Activated T-helper 2 cell treated with anti-CD3 and anti-CD28 coated beads, Interferon-gamma antibody, Interleukin-2, Interleukin-4, amounts not matched to agents 10 μg/mL and 5 μg/mL and 100 μg/mL, durations not matched to agents 14 hours and 24 hours and 36 hours (primary cell): ENCODE results near the gene POSTN. TPM values are rescaled to one million over a fixed set of nuclear protein-coding genes. Genes with fewer than 3 reads are reported as not detected.

Experiments
- DNase-seq: peaks from one replicate; pipeline ENCODE4 v3.0.0; 2021; ENCODE audit warnings: low spot score
- H3K27ac Mint-ChIP-seq: one replicate; pipeline ENCODE4 v1.8.0; 2021; ENCODE audit warnings: mixed read lengths
- H3K27me3 Mint-ChIP-seq: one replicate; pipeline ENCODE4 v1.8.0; 2021; ENCODE audit warnings: low read depth, mixed read lengths
- H3K36me3 Mint-ChIP-seq: one replicate; pipeline ENCODE4 v1.8.0; 2021; ENCODE audit warnings: low read depth, mixed read lengths
- H3K4me1 Mint-ChIP-seq: one replicate; pipeline ENCODE4 v1.8.0; 2021; ENCODE audit warnings: low read depth, mixed read lengths
- H3K4me3 Mint-ChIP-seq: one replicate; pipeline ENCODE4 v1.8.0; 2021; ENCODE audit warnings: low read depth, mild to moderate bottlenecking, moderate library complexity, mixed read lengths
- H3K9me3 Mint-ChIP-seq: one replicate; pipeline ENCODE4 v1.8.0; 2021; ENCODE audit warnings: mixed read lengths
- intact Hi-C: fragments of 100-400 bp; cut with micrococcal nuclease; formaldehyde crosslinking; loops from one replicate; pipeline ENCODE4 v1.15.1; 2023
- total RNA-seq: library from RNA; stranded (reverse); gene quantifications from 2 replicates; pipeline ENCODE4 v1.2.3, GENCODE V29; 2022

Gene POSTN
- total RNA-seq: not detected in 2 replicates

- Mint-ChIP-seq H3K27me3 (no peaks in the 10 kb centered on the region), H3K4me1 (no peaks in the 10 kb centered on the region), H3K27ac (no peak within 1 kb of the TSS), H3K4me3 (no peak within 1 kb of the TSS), H3K36me3 (no peaks in the 10 kb centered on the region), H3K9me3 (no peaks in the 10 kb centered on the region)
- DNase-seq: no peak
- intact Hi-C loops: no loop called here
These were observed at the start of gene POSTN for GRCh38 chr13:37598597-37598996. Gene POSTN, minus strand, starts transcription at chr13:37598768. Its CDS starts 42 bp downstream, at chr13:37598726.

DNA sequence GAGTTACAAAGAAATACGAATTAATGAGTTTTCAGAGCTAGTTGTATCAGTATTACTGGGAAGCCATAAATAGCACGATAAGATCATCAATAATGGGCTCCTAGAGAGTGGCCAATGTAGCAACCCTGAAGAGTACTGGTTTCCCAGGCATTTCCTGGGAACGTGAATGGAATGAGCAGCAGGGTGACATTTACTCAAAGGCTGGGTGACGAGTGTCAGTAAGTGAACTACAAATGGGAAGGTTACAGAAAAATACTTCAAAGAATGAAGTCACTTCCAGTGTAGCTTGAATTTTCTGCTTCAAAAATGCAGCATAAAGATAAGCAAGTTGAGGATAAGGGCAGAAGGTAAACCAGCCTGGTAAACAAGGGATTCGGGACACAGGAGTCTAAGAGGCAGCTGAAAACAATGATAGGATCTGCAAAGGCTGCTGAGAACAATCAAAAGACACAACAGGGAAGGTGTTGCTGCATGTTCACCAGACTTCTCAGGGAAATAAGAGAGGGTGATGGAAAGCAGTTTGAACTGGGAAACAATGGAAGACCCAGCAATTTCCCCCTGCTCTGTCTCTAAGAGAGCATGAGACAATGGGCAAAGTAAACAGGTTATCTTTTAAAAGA is 48.6 kb upstream of the POSTN start:
- intact Hi-C loops: no loop called here
- DNase-seq: no peak
- H3K4me1 Mint-ChIP-seq: no peaks in the 10 kb centered on the region

DNA sequence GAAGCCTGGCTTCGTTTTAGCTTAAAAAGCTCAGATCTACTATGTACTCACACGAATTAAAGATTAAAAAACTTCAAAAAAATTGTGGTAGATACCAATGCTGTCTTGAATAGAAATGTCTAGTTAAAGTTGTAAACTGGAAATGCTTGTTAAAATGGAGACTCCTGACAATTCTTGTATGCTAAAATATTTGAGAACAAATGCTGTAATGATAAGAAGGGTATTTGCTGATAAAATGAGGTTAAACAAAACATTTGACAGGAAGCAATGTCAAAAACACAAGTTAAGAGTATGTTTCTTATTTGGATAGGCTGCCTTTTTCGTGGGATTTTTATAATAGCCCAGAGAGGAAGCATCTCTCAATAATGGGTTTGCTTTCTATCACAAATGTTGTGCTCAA is 48.0 kb upstream of the POSTN start:
- intact Hi-C loops: no loop called here
- Mint-ChIP-seq H3K4me1 (no peaks in the 10 kb centered on the region), H3K4me3 (no peak overlapping the region), H3K9me3 (peaks cover 15% of the 10 kb centered on the region), H3K27ac (no peak overlapping the region), H3K27me3 (no peaks in the 10 kb centered on the region), H3K36me3 (no peaks in the 10 kb centered on the region)
- no peak for DNase-seq

More for the DNA sequence above, 48.6 kb upstream of the POSTN start:
- no peaks in the 10 kb centered on the region for H3K27me3 Mint-ChIP-seq
- H3K4me3 Mint-ChIP-seq: no peak overlapping the region
- H3K27ac Mint-ChIP-seq: no peak overlapping the region
- peaks cover 15% of the 10 kb centered on the region for H3K9me3 Mint-ChIP-seq
- no peaks in the 10 kb centered on the region for H3K36me3 Mint-ChIP-seq

- H3K4me1 Mint-ChIP-seq: no peaks in the 10 kb centered on the region
- intact Hi-C loops: no loop called here
- no peak overlapping the region for H3K27ac Mint-ChIP-seq
- no peaks in the 10 kb centered on the region for H3K27me3 Mint-ChIP-seq
- no peaks in the 10 kb centered on the region for H3K36me3 Mint-ChIP-seq
- peaks cover 12% of the 10 kb centered on the region for H3K9me3 Mint-ChIP-seq
- no peak for DNase-seq
- H3K4me3 Mint-ChIP-seq: no peak overlapping the region
These were observed 46.7 kb upstream of the POSTN start for GRCh38 chr13:37645181-37645740.

DNA sequence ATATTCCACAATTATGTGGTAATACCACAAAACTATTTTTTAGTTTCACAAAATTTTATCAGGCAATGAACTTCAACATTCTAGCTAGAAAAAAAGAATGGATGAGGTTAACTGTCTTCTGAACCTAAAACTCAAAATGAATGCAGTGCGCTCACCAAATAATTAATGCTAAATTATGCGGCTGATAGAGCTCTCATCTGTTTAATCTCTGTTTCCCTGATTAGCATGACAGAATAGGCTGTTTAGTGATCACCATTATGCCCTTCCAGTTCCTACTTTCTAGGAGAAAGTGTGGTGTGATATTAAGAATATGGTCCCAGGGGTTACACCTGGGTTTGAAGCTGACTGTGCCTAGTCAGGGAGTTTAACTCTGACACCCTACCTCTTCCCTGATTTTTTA is 42.8 kb upstream of the POSTN start:
- no peak overlapping the region for H3K27ac Mint-ChIP-seq
- DNase-seq: no peak
- H3K4me1 Mint-ChIP-seq: no peaks in the 10 kb centered on the region
- no peaks in the 10 kb centered on the region for H3K36me3 Mint-ChIP-seq
- H3K4me3 Mint-ChIP-seq: no peak overlapping the region
- no peaks in the 10 kb centered on the region for H3K27me3 Mint-ChIP-seq
- intact Hi-C loops: no loop called here
- peaks cover 7% of the 10 kb centered on the region for H3K9me3 Mint-ChIP-seq

DNA sequence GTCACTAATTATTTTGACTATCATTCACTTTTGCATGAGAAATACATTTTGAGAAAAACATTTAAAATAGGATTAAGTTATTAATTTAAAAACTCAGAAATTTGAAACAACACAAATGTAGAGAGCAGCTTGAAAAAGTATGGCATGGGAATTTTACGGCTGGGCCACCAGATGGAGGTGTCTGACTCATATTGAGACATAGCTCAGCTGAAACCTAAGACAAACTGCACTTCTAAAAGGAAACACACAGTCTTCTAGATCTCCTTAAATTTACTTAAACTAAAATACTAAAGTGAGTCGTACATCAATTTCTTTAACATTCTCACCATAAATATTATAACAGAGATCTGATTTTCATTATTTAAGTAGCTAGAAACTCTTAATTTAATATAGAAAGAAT is 41.9 kb upstream of the POSTN start:
- no peaks in the 10 kb centered on the region for H3K27me3 Mint-ChIP-seq
- intact Hi-C loops: no loop called here
- no peaks in the 10 kb centered on the region for H3K4me1 Mint-ChIP-seq
- H3K9me3 Mint-ChIP-seq: peaks cover 7% of the 10 kb centered on the region
- H3K36me3 Mint-ChIP-seq: no peaks in the 10 kb centered on the region
- H3K4me3 Mint-ChIP-seq: no peak overlapping the region
- no peak for DNase-seq
- H3K27ac Mint-ChIP-seq: no peak overlapping the region

GRCh38 chr13:37636701-37637100 is 38.1 kb upstream of the POSTN start:
- intact Hi-C loops: no loop called here
- H3K36me3 Mint-ChIP-seq: no peaks in the 10 kb centered on the region
- no peaks in the 10 kb centered on the region for H3K9me3 Mint-ChIP-seq
- no peaks in the 10 kb centered on the region for H3K4me1 Mint-ChIP-seq
- no peak for DNase-seq
- no peak overlapping the region for H3K4me3 Mint-ChIP-seq
- H3K27ac Mint-ChIP-seq: no peak overlapping the region
- H3K27me3 Mint-ChIP-seq: no peaks in the 10 kb centered on the region

DNA sequence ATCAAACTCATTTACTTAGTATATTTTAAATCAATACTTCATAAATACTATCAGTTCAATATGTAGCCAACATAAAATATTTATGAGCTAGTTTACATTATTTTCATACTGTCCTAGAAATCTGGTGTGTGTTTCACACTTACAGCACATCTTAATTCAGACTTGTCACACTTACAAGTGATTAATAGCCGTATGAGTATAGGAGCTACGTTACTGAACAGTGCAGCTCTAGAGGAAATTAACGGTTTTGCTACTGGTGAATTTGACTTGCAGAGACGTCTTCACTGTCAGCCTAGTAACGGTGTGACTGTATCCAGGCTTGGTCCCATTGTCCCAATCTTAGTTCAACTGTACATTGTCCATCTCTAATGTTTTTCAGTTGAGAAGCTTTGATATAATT is 33.7 kb upstream of the POSTN start:
- H3K27me3 Mint-ChIP-seq: no peaks in the 10 kb centered on the region
- no peaks in the 10 kb centered on the region for H3K4me1 Mint-ChIP-seq
- no peak for DNase-seq
- no peaks in the 10 kb centered on the region for H3K9me3 Mint-ChIP-seq
- no peak overlapping the region for H3K4me3 Mint-ChIP-seq
- no peak overlapping the region for H3K27ac Mint-ChIP-seq
- intact Hi-C loops: no loop called here
- no peaks in the 10 kb centered on the region for H3K36me3 Mint-ChIP-seq

DNA sequence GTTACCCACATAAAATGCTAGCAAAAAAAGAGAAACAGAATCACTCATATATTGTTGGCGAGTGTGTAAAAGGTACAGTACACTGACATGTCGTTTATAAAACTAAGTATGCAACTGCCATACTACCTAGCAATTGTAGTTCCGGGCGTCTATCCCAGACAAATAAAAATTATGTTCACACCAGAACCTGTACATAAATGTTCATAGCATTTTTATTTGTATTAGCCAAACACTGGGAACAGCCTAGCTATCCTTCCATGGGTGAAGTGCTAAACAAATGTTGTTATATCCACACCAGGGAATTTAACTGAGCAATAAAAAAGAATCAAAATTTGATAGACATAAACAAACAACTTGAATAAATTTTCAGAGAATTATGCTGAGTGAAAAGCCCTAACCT is 28.9 kb upstream of the POSTN start:
- intact Hi-C loops: no loop called here
- DNase-seq: no peak
- no peaks in the 10 kb centered on the region for H3K4me1 Mint-ChIP-seq
- H3K27ac Mint-ChIP-seq: no peak overlapping the region
- H3K4me3 Mint-ChIP-seq: no peak overlapping the region
- H3K36me3 Mint-ChIP-seq: no peaks in the 10 kb centered on the region
- no peaks in the 10 kb centered on the region for H3K27me3 Mint-ChIP-seq
- peaks cover 4% of the 10 kb centered on the region for H3K9me3 Mint-ChIP-seq

DNA sequence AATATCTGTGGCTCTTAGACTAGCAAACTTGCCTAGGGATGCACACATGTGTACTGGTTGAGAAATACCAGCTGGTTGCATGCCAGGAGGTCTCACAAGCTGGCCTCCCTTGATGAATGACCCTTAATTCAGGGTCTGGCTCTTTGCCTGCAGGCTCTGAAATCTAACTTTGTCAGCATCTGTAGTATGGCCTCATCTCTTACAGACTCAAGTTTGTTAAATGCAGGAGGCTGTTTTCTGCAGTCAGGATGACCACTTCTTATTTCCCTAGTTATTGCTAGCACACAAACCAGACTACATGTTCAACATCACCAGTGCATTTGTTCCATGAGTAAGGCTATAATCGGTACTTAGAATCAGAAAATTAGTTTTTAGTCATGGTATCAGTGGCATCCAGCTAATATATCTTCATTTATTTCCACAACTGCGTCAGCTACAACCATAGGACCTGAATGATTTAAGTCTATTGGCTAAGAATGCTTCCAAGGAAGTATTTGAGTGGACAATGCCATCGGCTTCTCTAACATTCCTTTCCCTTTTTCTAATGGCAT is 23.3 kb upstream of the POSTN start:
- no peak for DNase-seq
- Mint-ChIP-seq H3K4me3 (no peak overlapping the region), H3K27ac (no peak overlapping the region), H3K9me3 (peaks cover 8% of the 10 kb centered on the region), H3K4me1 (no peaks in the 10 kb centered on the region), H3K36me3 (no peaks in the 10 kb centered on the region), H3K27me3 (no peaks in the 10 kb centered on the region)
- intact Hi-C loops: no loop called here

- H3K27ac Mint-ChIP-seq: no peak overlapping the region
- no peaks in the 10 kb centered on the region for H3K27me3 Mint-ChIP-seq
- peaks cover 5% of the 10 kb centered on the region for H3K9me3 Mint-ChIP-seq
- intact Hi-C loops: no loop called here
- no peak overlapping the region for H3K4me3 Mint-ChIP-seq
- no peak for DNase-seq
- no peaks in the 10 kb centered on the region for H3K4me1 Mint-ChIP-seq
- H3K36me3 Mint-ChIP-seq: no peaks in the 10 kb centered on the region
These were observed 20.0 kb upstream of the POSTN start for GRCh38 chr13:37618554-37618953.

DNA sequence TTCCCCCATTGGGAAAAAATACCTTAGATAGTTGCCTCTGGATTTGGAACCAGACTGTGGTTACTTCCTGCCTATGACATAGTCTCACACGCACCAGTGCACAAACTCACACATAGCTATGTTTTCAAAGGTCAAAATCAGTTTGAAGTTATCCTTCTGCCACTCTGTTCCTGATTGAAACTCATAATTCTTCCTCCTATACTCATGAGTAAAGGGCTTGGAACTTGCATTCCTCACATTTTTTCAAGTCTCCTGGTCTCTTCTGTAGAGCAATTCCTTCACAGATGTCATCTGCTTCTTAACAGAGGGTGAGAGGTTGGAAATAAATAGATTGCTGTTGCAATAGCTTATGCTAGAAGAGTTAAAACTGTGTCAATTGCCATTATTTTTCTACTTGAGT is 18.6 kb upstream of the POSTN start:
- Mint-ChIP-seq H3K27me3 (no peaks in the 10 kb centered on the region), H3K4me1 (no peaks in the 10 kb centered on the region), H3K36me3 (no peaks in the 10 kb centered on the region), H3K4me3 (no peak overlapping the region), H3K9me3 (peaks cover 5% of the 10 kb centered on the region), H3K27ac (no peak overlapping the region)
- intact Hi-C loops: no loop called here
- DNase-seq: no peak

GRCh38 chr13:37616131-37616530 is 17.6 kb upstream of the POSTN start:
- no peaks in the 10 kb centered on the region for H3K36me3 Mint-ChIP-seq
- no peak overlapping the region for H3K27ac Mint-ChIP-seq
- DNase-seq: no peak
- H3K9me3 Mint-ChIP-seq: peaks cover 3% of the 10 kb centered on the region
- H3K4me1 Mint-ChIP-seq: no peaks in the 10 kb centered on the region
- intact Hi-C loops: no loop called here
- no peaks in the 10 kb centered on the region for H3K27me3 Mint-ChIP-seq
- H3K4me3 Mint-ChIP-seq: no peak overlapping the region
